Liver (tissue), 9 donors: ENCODE results near the gene EDEM2. TPM values are rescaled to one million over a fixed set of nuclear protein-coding genes. Genes with fewer than 3 reads are reported as not detected.
"Not testable (repeated sequence)": the region's sequence is repeated elsewhere in the genome, so short reads cannot be mapped to it uniquely, and the experiment has no call there.

Experiments
- DNase-seq: peaks from one replicate; pipeline ENCODE4 v3.0.0-alpha.2; 2017; ENCODE audit warnings: low spot score
- H3K27ac ChIP-seq, 2 donors: one replicate each; pipeline ENCODE4 v1.7.0; 2013; ENCODE audit warnings: inconsistent platforms in 2 of 2, low read length in 2 of 2, control low read depth in 1 of 2, low read depth in 1 of 2, mild to moderate bottlenecking in 1 of 2
- H3K27me3 ChIP-seq, 4 donors: one replicate each; pipeline versions ENCODE4 v1.6.1 to v1.7.0; 2013; ENCODE audit warnings: low read length in 3 of 4, inconsistent platforms in 1 of 4, mild to moderate bottlenecking in 1 of 4, moderate library complexity in 1 of 4; ENCODE audit not compliant: control insufficient read depth in 4 of 4, insufficient read depth in 4 of 4
- H3K36me3 ChIP-seq, 4 donors: one replicate each; pipeline versions ENCODE4 v1.6.1 to v1.7.0; 2013; ENCODE audit warnings: low read length in 3 of 4, mild to moderate bottlenecking in 3 of 4, low read depth in 1 of 4, moderate library complexity in 1 of 4; ENCODE audit not compliant: control insufficient read depth in 4 of 4, insufficient read depth in 3 of 4
- H3K4me1 ChIP-seq, 4 donors: one replicate each; pipeline versions ENCODE4 v1.6.1 to v1.7.0; 2013; ENCODE audit warnings: low read length in 3 of 4, mild to moderate bottlenecking in 3 of 4, moderate library complexity in 1 of 4; ENCODE audit not compliant: control insufficient read depth in 4 of 4, insufficient read depth in 4 of 4
- H3K4me3 ChIP-seq, 3 donors: one replicate each; pipeline versions ENCODE4 v1.6.1 to v1.7.0; 2013; ENCODE audit warnings: low read length in 3 of 3, control low read depth in 1 of 3, low read depth in 1 of 3, mild to moderate bottlenecking in 1 of 3
- H3K9ac ChIP-seq, 2 donors: one replicate each; pipeline ENCODE4 v1.7.0; 2013; ENCODE audit warnings: low read length in 2 of 2, mild to moderate bottlenecking in 2 of 2, moderate library complexity in 2 of 2, control low read depth in 1 of 2, low read depth in 1 of 2
- H3K9me3 ChIP-seq, 4 donors: one replicate each; pipeline versions ENCODE4 v1.6.1 to v1.7.0; 2013; ENCODE audit warnings: low read length in 3 of 4; ENCODE audit not compliant: control insufficient read depth in 4 of 4
- EGR1 ChIP-seq, 2 donors: IDR thresholded peaks; 2 replicates each; pipeline ENCODE4 v1.6.1; 2016 to 2018; ENCODE audit warnings: antibody characterized with exemption in 2 of 2, low read depth in 2 of 2
- FOXA1 ChIP-seq: IDR thresholded peaks from 2 replicates; pipeline ENCODE4 v1.6.1; 2016; ENCODE audit warnings: antibody characterized with exemption
- FOXA2 ChIP-seq: IDR thresholded peaks from 2 replicates; pipeline ENCODE4 v1.6.1; 2016; ENCODE audit warnings: antibody characterized with exemption
- GABPA ChIP-seq, 2 donors: IDR thresholded peaks in 1 of 2; conservative IDR thresholded peaks in 1 of 2; 2 replicates each; pipeline ENCODE4 v1.6.1; 2016; ENCODE audit warnings: antibody characterized with exemption in 2 of 2, mild to moderate bottlenecking in 1 of 2, moderate library complexity in 1 of 2
- HNF4A ChIP-seq, 2 donors: conservative IDR thresholded peaks; 2 replicates each; pipeline ENCODE4 v1.6.1; 2016; ENCODE audit warnings: antibody characterized with exemption in 2 of 2, mild to moderate bottlenecking in 2 of 2
- HNF4G ChIP-seq: IDR thresholded peaks from 2 replicates; pipeline ENCODE4 v1.6.1; 2016; ENCODE audit warnings: antibody characterized with exemption
- JUND ChIP-seq, 2 donors: IDR thresholded peaks; 2 replicates each; pipeline ENCODE4 v1.6.1; 2016; ENCODE audit warnings: antibody characterized with exemption in 2 of 2
- NR2F2 ChIP-seq: IDR thresholded peaks from 2 replicates; pipeline ENCODE4 v1.6.1; 2016; ENCODE audit warnings: antibody characterized with exemption
- RAD21 ChIP-seq, 2 donors: IDR thresholded peaks; 2 replicates each; pipeline ENCODE4 v1.6.1; 2016; ENCODE audit warnings: antibody characterized with exemption in 2 of 2, mild to moderate bottlenecking in 2 of 2
- RXRA ChIP-seq, 2 donors: IDR thresholded peaks; 2 replicates each; pipeline ENCODE4 v1.6.1; 2017 to 2018; ENCODE audit warnings: antibody characterized with exemption in 2 of 2, mild to moderate bottlenecking in 1 of 2
- SP1 ChIP-seq: IDR thresholded peaks from 2 replicates; pipeline ENCODE4 v1.6.1; 2018; ENCODE audit warnings: antibody characterized with exemption, mild to moderate bottlenecking
- TAF1 ChIP-seq: conservative IDR thresholded peaks from 2 replicates; pipeline ENCODE4 v1.6.1; 2016; ENCODE audit warnings: antibody characterized with exemption, mild to moderate bottlenecking
- YY1 ChIP-seq: IDR thresholded peaks from 2 replicates; pipeline ENCODE4 v1.6.1; 2016; ENCODE audit warnings: antibody characterized with exemption, mild to moderate bottlenecking
- WGBS: extraction: QIAGEN DNeasy Blood & Tissue Kit; methylation state at CpG from one replicate; pipeline ENCODE4 v1.1.7; 2013; 5-methylcytosine and 5-hydroxymethylcytosine counted together
- polyA plus RNA-seq, 2 donors: library from polyadenylated mRNA; stranded (reverse) in 1 of 2; unstranded in 1 of 2; fragments of 200-250 nt in 1 of 2; fragments of >200 nt in 1 of 2; fragmentation: Nextera tagmentation in 1 of 2; extraction: Ambion mirVana in 1 of 2; gene quantifications; one replicate each; pipeline versions ENCODE4 v1.2.1 to v1.2.3, GENCODE V29; 2013 to 2015
- total RNA-seq, 2 donors: library from RNA; depleted of rRNA; stranded (reverse); fragments of >200 nt; gene quantifications; one replicate each; pipeline ENCODE4 v1.2.3, GENCODE V29; 2014
- TF ChIP-seq, protein P1 (sequence below): IDR thresholded peaks from 2 replicates; pipeline ENCODE4 v1.6.1; 2016; ENCODE audit warnings: antibody characterized with exemption, mild to moderate bottlenecking
- TF ChIP-seq, protein P2 (sequence below): IDR thresholded peaks from 2 replicates; pipeline ENCODE4 v1.6.1; 2016; ENCODE audit warnings: antibody characterized with exemption
- donor health status: healthy.
- donor health status: healthy.
- donor health status: healthy.
- donor health status: healthy.
- donor health status: healthy.

Gene EDEM2
- total and polyA plus RNA-seq, 4 donors = 15.5 to 32.5 (median 22.2) TPM

DNA sequence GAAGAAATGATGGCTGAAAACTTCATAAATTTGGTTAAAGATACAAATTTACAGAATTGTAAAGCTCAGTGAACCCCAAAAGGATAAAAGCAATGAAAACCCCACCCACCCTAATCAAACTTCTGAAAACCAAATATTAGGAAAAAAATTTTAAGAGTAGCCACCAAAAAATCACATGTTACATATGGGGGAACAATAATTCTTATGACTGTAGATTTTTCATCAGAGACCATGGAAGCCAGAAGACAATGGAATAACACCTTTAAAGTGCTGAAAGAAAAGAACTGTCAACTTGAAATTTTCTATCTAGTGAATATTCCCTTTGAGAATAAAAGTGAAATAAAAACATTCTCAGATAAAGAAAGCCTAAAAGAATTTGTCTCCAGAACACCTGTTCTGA is 49.2 kb upstream of the EDEM2 start:
- DNase-seq = no peak
- Histone ChIP-seq H3K9me3 (peaks cover 2 to 6% (median 4%) of the 10 kb centered on the region in 4 donors), H3K36me3 (no peaks in the 10 kb centered on the region), H3K27ac (no peak overlapping the region), H3K27me3 (no peaks in the 10 kb centered on the region), H3K9ac (no peak overlapping the region), H3K4me3 (no peak overlapping the region), H3K4me1 (peaks cover 3 to 14% (median 12%) of the 10 kb centered on the region in 4 donors)
- TF ChIP-seq FOXA1 = no peak

GRCh38 chr20:35193031-35193791 is 46.1 kb upstream of the EDEM2 start:
- H3K4me1 ChIP-seq = peaks cover 8 to 30% (median 22%) of the 10 kb centered on the region in 4 donors
- not testable (repeated sequence) for H3K27me3 ChIP-seq, H3K9me3 ChIP-seq, DNase-seq, H3K9ac ChIP-seq, H3K27ac ChIP-seq, H3K36me3 ChIP-seq, H3K4me3 ChIP-seq
- WGBS = 94% methylated on average over 9 of the region's 9 CpGs

- Histone ChIP-seq H3K4me1 (peaks cover 8 to 32% (median 23%) of the 10 kb centered on the region in 4 donors), H3K36me3 (no peaks in the 10 kb centered on the region), H3K27ac (peak overlapping the region; percentile 48 to 54), H3K27me3 (no peaks in the 10 kb centered on the region), H3K9me3 (peaks cover 0 to 3% (median 0%) of the 10 kb centered on the region in 4 donors), H3K9ac (no peak overlapping the region), H3K4me3 (no peak overlapping the region)
- 23% methylated on average over 9 of the region's 9 CpGs for WGBS
- TF ChIP-seq RAD21 (IDR thresholded peaks at IDR 0.05) (no peak), HNF4A (conservative IDR thresholded peaks at IDR 0.05) (no peak), RXRA (IDR thresholded peaks at IDR 0.05) (no peak), NR2F2 (no peak), HNF4G (no peak), TAF1 (no peak), FOXA2 (no peak), GABPA (IDR thresholded peaks at IDR 0.05 in 1 of 2, conservative IDR thresholded peaks at IDR 0.05 in 1 of 2) (no peak), EGR1 (IDR thresholded peaks at IDR 0.05; ENCODE audit: low read depth in 2 of 2) (no peak), YY1 (no peak), SP1 (no peak), JUND (IDR thresholded peaks at IDR 0.05) (no peak)
- TF ChIP-seq, protein P1, sequence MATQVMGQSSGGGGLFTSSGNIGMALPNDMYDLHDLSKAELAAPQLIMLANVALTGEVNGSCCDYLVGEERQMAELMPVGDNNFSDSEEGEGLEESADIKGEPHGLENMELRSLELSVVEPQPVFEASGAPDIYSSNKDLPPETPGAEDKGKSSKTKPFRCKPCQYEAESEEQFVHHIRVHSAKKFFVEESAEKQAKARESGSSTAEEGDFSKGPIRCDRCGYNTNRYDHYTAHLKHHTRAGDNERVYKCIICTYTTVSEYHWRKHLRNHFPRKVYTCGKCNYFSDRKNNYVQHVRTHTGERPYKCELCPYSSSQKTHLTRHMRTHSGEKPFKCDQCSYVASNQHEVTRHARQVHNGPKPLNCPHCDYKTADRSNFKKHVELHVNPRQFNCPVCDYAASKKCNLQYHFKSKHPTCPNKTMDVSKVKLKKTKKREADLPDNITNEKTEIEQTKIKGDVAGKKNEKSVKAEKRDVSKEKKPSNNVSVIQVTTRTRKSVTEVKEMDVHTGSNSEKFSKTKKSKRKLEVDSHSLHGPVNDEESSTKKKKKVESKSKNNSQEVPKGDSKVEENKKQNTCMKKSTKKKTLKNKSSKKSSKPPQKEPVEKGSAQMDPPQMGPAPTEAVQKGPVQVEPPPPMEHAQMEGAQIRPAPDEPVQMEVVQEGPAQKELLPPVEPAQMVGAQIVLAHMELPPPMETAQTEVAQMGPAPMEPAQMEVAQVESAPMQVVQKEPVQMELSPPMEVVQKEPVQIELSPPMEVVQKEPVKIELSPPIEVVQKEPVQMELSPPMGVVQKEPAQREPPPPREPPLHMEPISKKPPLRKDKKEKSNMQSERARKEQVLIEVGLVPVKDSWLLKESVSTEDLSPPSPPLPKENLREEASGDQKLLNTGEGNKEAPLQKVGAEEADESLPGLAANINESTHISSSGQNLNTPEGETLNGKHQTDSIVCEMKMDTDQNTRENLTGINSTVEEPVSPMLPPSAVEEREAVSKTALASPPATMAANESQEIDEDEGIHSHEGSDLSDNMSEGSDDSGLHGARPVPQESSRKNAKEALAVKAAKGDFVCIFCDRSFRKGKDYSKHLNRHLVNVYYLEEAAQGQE = no peak
- TF ChIP-seq, protein P2, sequence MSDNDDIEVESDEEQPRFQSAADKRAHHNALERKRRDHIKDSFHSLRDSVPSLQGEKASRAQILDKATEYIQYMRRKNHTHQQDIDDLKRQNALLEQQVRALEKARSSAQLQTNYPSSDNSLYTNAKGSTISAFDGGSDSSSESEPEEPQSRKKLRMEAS = no peak
- no peak for DNase-seq
Measured at GRCh38 chr20:35192118-35192872, 45.2 kb upstream of the EDEM2 start.
